ENCODE measurements around the gene PARD3. TPM values are rescaled to one million over a fixed set of nuclear protein-coding genes. Genes with fewer than 3 reads are reported as not detected.
A peak's percentile ranks its signal among the peaks of the same experiment; 100 is the strongest.

The PARD3 gene
- total RNA-seq, 1 donor from 2014 or later: 35.4 TPM

DNA sequence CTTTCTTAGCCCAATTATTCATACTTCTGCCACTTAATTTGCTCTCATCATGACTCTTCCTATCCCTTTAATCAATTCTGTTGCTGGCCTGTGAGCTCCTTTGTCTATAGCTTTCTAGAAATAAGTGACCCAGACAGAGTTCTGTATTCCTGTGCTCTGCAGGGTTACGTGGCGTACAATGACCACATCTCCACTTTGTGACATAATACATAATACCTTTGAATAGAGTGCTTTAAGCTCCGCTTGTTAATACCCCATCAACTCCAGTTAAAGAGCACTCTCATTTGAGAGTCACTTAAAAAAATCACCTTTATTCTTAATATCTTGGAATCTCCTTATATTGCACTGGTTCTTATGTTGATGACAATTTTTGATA lies 619.0 kb downstream of the PARD3 start:
- Mint-ChIP-seq H3K4me3 (ENCODE audit: unreplicated experiment) (no peak overlapping the region), H3K36me3 (ENCODE audit: low read depth, unreplicated experiment) (peaks cover 2% of the 10 kb centered on the region), H3K4me1 (ENCODE audit: low read depth, unreplicated experiment) (peaks cover 7% of the 10 kb centered on the region), H3K27me3 (ENCODE audit: low read depth, unreplicated experiment) (no peaks in the 10 kb centered on the region), H3K9me3 (ENCODE audit: unreplicated experiment) (no peaks in the 10 kb centered on the region), H3K27ac (ENCODE audit: unreplicated experiment) (no peak overlapping the region)
- Histone ChIP-seq H3K27ac (ENCODE audit: low read depth, low read length) (no peak overlapping the region), H3K9me3 (ENCODE audit: insufficient read depth, low read depth, low read length) (no peaks in the 10 kb centered on the region), H3K79me2 (ENCODE audit: insufficient read depth, low read length) (no peaks in the 10 kb centered on the region), H2AFZ (ENCODE audit: low read depth, low read length) (no peak overlapping the region), H3K27me3 (ENCODE audit: insufficient read depth, low read length) (no peaks in the 10 kb centered on the region), H3K4me2 (ENCODE audit: low read length) (no peak overlapping the region), H3K36me3 (ENCODE audit: insufficient read depth, low read length) (no peaks in the 10 kb centered on the region), H4K20me1 (ENCODE audit: insufficient read depth, low read length) (no peaks in the 10 kb centered on the region), H3K4me1 (ENCODE audit: insufficient read depth, low read length) (no peaks in the 10 kb centered on the region), H3K9ac (ENCODE audit: low read length) (no peak overlapping the region), H3K4me3 (ENCODE audit: insufficient read depth, low read depth, low read length) (no peak overlapping the region)
- FAIRE-seq: no peak
- TF ChIP-seq EZH2 (IDR thresholded peaks at IDR 0.05; ENCODE audit: insufficient read depth, low read length): no peak
- TF ChIP-seq, protein P1, sequence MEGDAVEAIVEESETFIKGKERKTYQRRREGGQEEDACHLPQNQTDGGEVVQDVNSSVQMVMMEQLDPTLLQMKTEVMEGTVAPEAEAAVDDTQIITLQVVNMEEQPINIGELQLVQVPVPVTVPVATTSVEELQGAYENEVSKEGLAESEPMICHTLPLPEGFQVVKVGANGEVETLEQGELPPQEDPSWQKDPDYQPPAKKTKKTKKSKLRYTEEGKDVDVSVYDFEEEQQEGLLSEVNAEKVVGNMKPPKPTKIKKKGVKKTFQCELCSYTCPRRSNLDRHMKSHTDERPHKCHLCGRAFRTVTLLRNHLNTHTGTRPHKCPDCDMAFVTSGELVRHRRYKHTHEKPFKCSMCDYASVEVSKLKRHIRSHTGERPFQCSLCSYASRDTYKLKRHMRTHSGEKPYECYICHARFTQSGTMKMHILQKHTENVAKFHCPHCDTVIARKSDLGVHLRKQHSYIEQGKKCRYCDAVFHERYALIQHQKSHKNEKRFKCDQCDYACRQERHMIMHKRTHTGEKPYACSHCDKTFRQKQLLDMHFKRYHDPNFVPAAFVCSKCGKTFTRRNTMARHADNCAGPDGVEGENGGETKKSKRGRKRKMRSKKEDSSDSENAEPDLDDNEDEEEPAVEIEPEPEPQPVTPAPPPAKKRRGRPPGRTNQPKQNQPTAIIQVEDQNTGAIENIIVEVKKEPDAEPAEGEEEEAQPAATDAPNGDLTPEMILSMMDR (IDR thresholded peaks at IDR 0.05; ENCODE audit: insufficient read depth, low read depth, low read length): no peak
- no peak for DNase-seq (ENCODE audit: low read depth)

DNA sequence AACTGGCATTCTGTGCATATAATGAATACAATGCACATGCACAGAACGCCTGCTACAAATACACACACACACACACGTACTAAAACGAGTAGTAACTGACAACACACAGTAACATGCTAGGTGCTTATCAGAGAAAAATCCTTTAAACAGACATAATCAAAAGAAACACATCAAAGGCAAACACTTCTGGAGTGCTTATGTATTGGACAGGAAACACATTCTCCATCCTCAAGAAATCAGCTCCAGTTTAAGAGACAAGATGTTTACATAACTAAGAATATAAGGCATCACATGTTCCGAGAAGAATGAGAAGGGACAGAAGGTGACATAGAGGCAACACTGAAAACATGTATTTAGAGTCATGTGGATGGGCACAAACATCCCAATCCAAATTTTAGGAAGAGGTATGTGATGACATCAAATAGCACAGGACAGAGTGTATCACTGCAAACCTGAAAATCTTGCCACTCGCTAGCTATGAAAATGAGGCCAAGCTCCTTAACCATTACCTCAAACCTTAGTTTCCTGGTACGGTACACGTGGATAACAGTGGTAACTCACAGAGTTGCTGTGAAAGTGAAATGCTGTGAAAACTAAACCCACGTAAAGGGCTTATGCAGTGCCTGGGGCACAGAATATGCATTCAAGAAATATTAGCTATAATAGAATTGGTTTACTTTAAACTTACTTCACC lies 619.6 kb downstream of the PARD3 start:
- no peaks in the 10 kb centered on the region for H3K4me1 ChIP-seq (ENCODE audit: insufficient read depth, low read length)
- H3K9me3 ChIP-seq (ENCODE audit: insufficient read depth, low read depth, low read length): no peaks in the 10 kb centered on the region
- no peak for TF ChIP-seq EZH2 (IDR thresholded peaks at IDR 0.05; ENCODE audit: insufficient read depth, low read length)
- TF ChIP-seq, protein P1 (IDR thresholded peaks at IDR 0.05; ENCODE audit: insufficient read depth, low read depth, low read length): no peak
- no peak overlapping the region for H3K4me2 ChIP-seq (ENCODE audit: low read length)
- H3K4me3 ChIP-seq (ENCODE audit: insufficient read depth, low read depth, low read length): no peak overlapping the region
- no peaks in the 10 kb centered on the region for H4K20me1 ChIP-seq (ENCODE audit: insufficient read depth, low read length)
- Mint-ChIP-seq H3K4me1 (ENCODE audit: low read depth, unreplicated experiment) (peaks cover 11% of the 10 kb centered on the region), H3K9me3 (ENCODE audit: unreplicated experiment) (no peaks in the 10 kb centered on the region), H3K27ac (ENCODE audit: unreplicated experiment) (no peak overlapping the region), H3K27me3 (ENCODE audit: low read depth, unreplicated experiment) (no peaks in the 10 kb centered on the region), H3K36me3 (ENCODE audit: low read depth, unreplicated experiment) (peaks cover 2% of the 10 kb centered on the region), H3K4me3 (ENCODE audit: unreplicated experiment) (no peak overlapping the region)
- FAIRE-seq (no peak), DNase-seq (ENCODE audit: low read depth) (no peak)
- no peaks in the 10 kb centered on the region for H3K36me3 ChIP-seq (ENCODE audit: insufficient read depth, low read length)
- no peaks in the 10 kb centered on the region for H3K27me3 ChIP-seq (ENCODE audit: insufficient read depth, low read length)
- no peaks in the 10 kb centered on the region for H3K79me2 ChIP-seq (ENCODE audit: insufficient read depth, low read length)
- no peak overlapping the region for H3K9ac ChIP-seq (ENCODE audit: low read length)
- H3K27ac ChIP-seq (ENCODE audit: low read depth, low read length): no peak overlapping the region
- no peak overlapping the region for H2AFZ ChIP-seq (ENCODE audit: low read depth, low read length)

DNA sequence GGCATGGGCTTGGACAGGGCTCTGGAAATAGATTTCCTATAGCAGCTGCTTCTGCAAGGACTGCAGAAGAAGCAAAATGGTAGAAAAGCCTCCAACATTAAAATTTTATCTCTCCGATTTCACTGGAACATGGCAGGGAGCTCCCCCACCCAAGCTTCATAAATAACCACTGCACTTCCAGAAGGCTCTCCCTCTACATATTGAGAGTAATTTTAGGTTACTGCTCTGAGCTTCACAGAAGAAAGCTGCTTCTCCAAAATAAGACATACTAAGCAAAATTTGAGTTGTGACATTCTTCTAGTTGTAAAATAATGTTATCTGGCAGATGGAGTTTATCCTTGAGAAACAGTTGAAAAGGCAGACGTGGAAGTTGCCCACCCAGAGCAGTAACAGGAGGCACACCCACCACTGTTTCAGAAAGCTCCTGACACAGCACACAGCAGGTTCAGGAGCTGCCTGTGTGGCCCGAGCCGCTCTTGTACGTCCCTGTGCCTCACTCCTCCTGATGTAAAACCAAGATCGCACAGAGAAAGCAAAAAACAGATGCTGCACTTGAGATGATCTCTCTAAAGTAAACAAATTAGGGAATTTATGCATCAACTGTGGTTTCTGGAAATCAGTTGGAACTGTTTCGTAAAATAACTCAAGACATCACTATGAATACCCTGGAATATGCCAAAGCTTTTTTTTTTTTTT lies 621.0 kb downstream of the PARD3 start:
- H3K27me3 Mint-ChIP-seq (ENCODE audit: low read depth, unreplicated experiment): no peaks in the 10 kb centered on the region
- Histone ChIP-seq H3K27ac (ENCODE audit: low read depth, low read length) (no peak overlapping the region), H3K36me3 (ENCODE audit: insufficient read depth, low read length) (no peaks in the 10 kb centered on the region), H2AFZ (ENCODE audit: low read depth, low read length) (no peak overlapping the region), H4K20me1 (ENCODE audit: insufficient read depth, low read length) (no peaks in the 10 kb centered on the region), H3K9me3 (ENCODE audit: insufficient read depth, low read depth, low read length) (no peaks in the 10 kb centered on the region), H3K4me1 (ENCODE audit: insufficient read depth, low read length) (no peaks in the 10 kb centered on the region), H3K4me3 (ENCODE audit: insufficient read depth, low read depth, low read length) (no peak overlapping the region), H3K4me2 (ENCODE audit: low read length) (no peak overlapping the region), H3K9ac (ENCODE audit: low read length) (no peak overlapping the region), H3K79me2 (ENCODE audit: insufficient read depth, low read length) (no peaks in the 10 kb centered on the region), H3K27me3 (ENCODE audit: insufficient read depth, low read length) (no peaks in the 10 kb centered on the region)
- TF ChIP-seq, protein P1 (IDR thresholded peaks at IDR 0.05; ENCODE audit: insufficient read depth, low read depth, low read length): no peak
- no peak for TF ChIP-seq EZH2 (IDR thresholded peaks at IDR 0.05; ENCODE audit: insufficient read depth, low read length)
- H3K9me3 Mint-ChIP-seq (ENCODE audit: unreplicated experiment): no peaks in the 10 kb centered on the region
- peaks cover 11% of the 10 kb centered on the region for H3K4me1 Mint-ChIP-seq (ENCODE audit: low read depth, unreplicated experiment)
- peaks cover 2% of the 10 kb centered on the region for H3K36me3 Mint-ChIP-seq (ENCODE audit: low read depth, unreplicated experiment)
- no peak overlapping the region for H3K4me3 Mint-ChIP-seq (ENCODE audit: unreplicated experiment)
- FAIRE-seq (peak; percentile 68), DNase-seq (ENCODE audit: low read depth) (peak; percentile 71)
- no peak overlapping the region for H3K27ac Mint-ChIP-seq (ENCODE audit: unreplicated experiment)

Measured in astrocyte (in vitro differentiated cells and primary cell).